Panc1 (cell line): Measurements from ENCODE around the gene ST7L. TPM values are rescaled to one million over a fixed set of nuclear protein-coding genes. Genes with fewer than 3 reads are reported as not detected.
A peak's percentile ranks its signal among the peaks of the same experiment; 100 is the strongest.

Source experiments
- ATAC-seq: fragments of 200-7000 bp; cut with Tn5 transposase; 2 replicates; pipeline ENCODE4 v1.9.1; 2020; ENCODE audit warnings: mild to moderate bottlenecking, moderate library complexity
- BruUV-seq: library from RNA; stranded (reverse); fragments of 400-500 nt; replicated peaks from 2 replicates; lab custom pipeline; 2021; lab: Mats Ljungman, UMichigan
- CTCF ChIA-PET: fragments of 300-600 bp; sonication (Branson Sonifier 250); formaldehyde crosslinking; loops from one replicate; lab custom pipeline; 2022; ENCODE audit warnings: antibody characterized with exemption; lab: Charles Lee
- POLR2A ChIA-PET: fragments of 300-600 bp; sonication (Branson Sonifier 250); formaldehyde crosslinking; loops from one replicate; lab custom pipeline; 2022; ENCODE audit warnings: antibody characterized with exemption; lab: Charles Lee
- DNase-seq: peaks from one replicate; pipeline ENCODE4 v3.0.0-alpha.2; 2010; ENCODE audit warnings: low read depth, low spot score
- H3K27ac ChIP-seq: 2 replicates; pipeline ENCODE4 v1.5.1; 2011; ENCODE audit warnings: mild to moderate bottlenecking, low read length, inconsistent platforms
- H3K27me3 ChIP-seq: fragments of 200-500 bp; sonication (Bioruptor generic); 2 replicates; pipeline ENCODE4 v1.6.0; 2014; ENCODE audit warnings: low read length, inconsistent platforms; ENCODE audit not compliant: control insufficient read depth, insufficient read depth
- H3K36me3 ChIP-seq: fragments of 200-500 bp; sonication (Bioruptor generic); 2 replicates; pipeline ENCODE4 v1.5.1; 2014; ENCODE audit warnings: inconsistent platforms, mild to moderate bottlenecking, low read length, moderate library complexity; ENCODE audit not compliant: control insufficient read depth, insufficient read depth
- H3K4me1 ChIP-seq: 2 replicates; pipeline ENCODE4 v1.5.1; 2011; ENCODE audit warnings: inconsistent platforms, mild to moderate bottlenecking, low read length, moderate library complexity; ENCODE audit not compliant: control insufficient read depth, insufficient read depth
- H3K4me3 ChIP-seq, 2 experiments: 2 replicates each; pipeline ENCODE4 v1.5.1; 2011 to 2012; ENCODE audit warnings: low read depth in 2 of 2, low read length in 2 of 2, mild to moderate bottlenecking in 2 of 2, inconsistent platforms in 1 of 2, moderate library complexity in 1 of 2
- H3K9me3 ChIP-seq: fragments of 200-500 bp; sonication (Bioruptor generic); 2 replicates; pipeline ENCODE4 v1.5.1; 2014; ENCODE audit warnings: low read depth, mild to moderate bottlenecking, inconsistent platforms, low read length, moderate library complexity; ENCODE audit not compliant: control insufficient read depth, insufficient read depth
- POLR2AphosphoS5 ChIP-seq: IDR thresholded peaks from 2 replicates; pipeline ENCODE4 v1.6.1; 2012; ENCODE audit warnings: mild to moderate bottlenecking, low read depth, low read length, moderate library complexity
- SIN3A ChIP-seq: IDR thresholded peaks from 2 replicates; pipeline ENCODE4 v1.6.1; 2012; ENCODE audit warnings: low read depth, mild to moderate bottlenecking, low read length, moderate library complexity, borderline replicate concordance; ENCODE audit not compliant: insufficient read depth
- TCF7L2 ChIP-seq: IDR thresholded peaks from 2 replicates; pipeline ENCODE4 v1.6.1; 2011; ENCODE audit warnings: mild to moderate bottlenecking, low read depth, low read length, inconsistent platforms
- in situ Hi-C: cut with HindIII; loops from 2 replicates; pipeline ENCODE4 v1.10.0; 2016; ENCODE audit warnings: low sequenced_read_pairs, low pct_unique_long_range_greater_than_20kb
- intact Hi-C: fragments of 100-400 bp; cut with micrococcal nuclease; formaldehyde crosslinking; loops from one replicate; pipeline ENCODE4 v1.10.0; 2022; ENCODE audit not compliant: unreplicated experiment
- total RNA-seq: library from RNA; stranded (reverse); gene quantifications from one replicate; pipeline ENCODE4 v1.2.1, GENCODE V29; 2021; ENCODE audit not compliant: unreplicated experiment
- TF ChIP-seq, protein P1 (sequence below), 2 experiments: IDR thresholded peaks; 2 replicates each; pipeline ENCODE4 v1.6.1; 2011 to 2012; ENCODE audit warnings: low read depth in 2 of 2, control low read depth in 1 of 2, low read length in 1 of 2, mild to moderate bottlenecking in 1 of 2, moderate library complexity in 1 of 2; ENCODE audit not compliant: insufficient read depth in 1 of 2
- TF ChIP-seq, protein P2 (sequence below): fragments of 450-650 bp; IDR thresholded peaks from 2 replicates; pipeline ENCODE4 v1.5.1; 2017; ENCODE audit warnings: mild to moderate bottlenecking

The ST7L gene
- total RNA-seq, 1 experiment from 2014 or later = 13.4 TPM

DNA sequence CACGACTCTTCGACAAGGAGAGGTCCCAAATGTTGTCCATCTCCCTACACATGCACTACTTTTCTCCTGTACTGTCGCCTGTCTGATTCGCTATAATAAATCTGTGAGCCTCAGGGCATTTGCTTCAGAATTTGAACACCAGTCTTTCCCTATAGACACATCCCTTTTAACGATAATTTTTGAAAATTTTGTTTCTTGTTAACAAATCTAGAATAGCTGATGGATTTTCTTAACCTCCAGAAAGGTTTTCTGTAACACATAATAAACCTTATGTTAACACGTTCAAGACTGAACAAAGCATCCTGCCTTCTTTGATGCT is 1.4 kb upstream of the ST7L start:
- no peak for ATAC-seq
- in situ Hi-C loops = no loop called here
- Histone ChIP-seq H3K27ac (peak overlapping the region; percentile 99), H3K27me3 (no peaks in the 10 kb centered on the region), H3K36me3 (peaks cover 14% of the 10 kb centered on the region), H3K9me3 (no peaks in the 10 kb centered on the region), H3K4me1 (peaks cover 12% of the 10 kb centered on the region), H3K4me3 (peak overlapping the region; percentile 96 to 97)
- ChIA-PET POLR2A (no interaction called here), CTCF (no interaction called here)
- intact Hi-C loops = no loop called here
- DNase-seq = no peak
- no peak for TF ChIP-seq TCF7L2
- no peak for TF ChIP-seq SIN3A
- TF ChIP-seq, protein P1, sequence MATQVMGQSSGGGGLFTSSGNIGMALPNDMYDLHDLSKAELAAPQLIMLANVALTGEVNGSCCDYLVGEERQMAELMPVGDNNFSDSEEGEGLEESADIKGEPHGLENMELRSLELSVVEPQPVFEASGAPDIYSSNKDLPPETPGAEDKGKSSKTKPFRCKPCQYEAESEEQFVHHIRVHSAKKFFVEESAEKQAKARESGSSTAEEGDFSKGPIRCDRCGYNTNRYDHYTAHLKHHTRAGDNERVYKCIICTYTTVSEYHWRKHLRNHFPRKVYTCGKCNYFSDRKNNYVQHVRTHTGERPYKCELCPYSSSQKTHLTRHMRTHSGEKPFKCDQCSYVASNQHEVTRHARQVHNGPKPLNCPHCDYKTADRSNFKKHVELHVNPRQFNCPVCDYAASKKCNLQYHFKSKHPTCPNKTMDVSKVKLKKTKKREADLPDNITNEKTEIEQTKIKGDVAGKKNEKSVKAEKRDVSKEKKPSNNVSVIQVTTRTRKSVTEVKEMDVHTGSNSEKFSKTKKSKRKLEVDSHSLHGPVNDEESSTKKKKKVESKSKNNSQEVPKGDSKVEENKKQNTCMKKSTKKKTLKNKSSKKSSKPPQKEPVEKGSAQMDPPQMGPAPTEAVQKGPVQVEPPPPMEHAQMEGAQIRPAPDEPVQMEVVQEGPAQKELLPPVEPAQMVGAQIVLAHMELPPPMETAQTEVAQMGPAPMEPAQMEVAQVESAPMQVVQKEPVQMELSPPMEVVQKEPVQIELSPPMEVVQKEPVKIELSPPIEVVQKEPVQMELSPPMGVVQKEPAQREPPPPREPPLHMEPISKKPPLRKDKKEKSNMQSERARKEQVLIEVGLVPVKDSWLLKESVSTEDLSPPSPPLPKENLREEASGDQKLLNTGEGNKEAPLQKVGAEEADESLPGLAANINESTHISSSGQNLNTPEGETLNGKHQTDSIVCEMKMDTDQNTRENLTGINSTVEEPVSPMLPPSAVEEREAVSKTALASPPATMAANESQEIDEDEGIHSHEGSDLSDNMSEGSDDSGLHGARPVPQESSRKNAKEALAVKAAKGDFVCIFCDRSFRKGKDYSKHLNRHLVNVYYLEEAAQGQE (IDR thresholded peaks at IDR 0.05; ENCODE audit: insufficient read depth in 1 of 2, low read depth in 2 of 2, low read length in 1 of 2) = no peak
- TF ChIP-seq, protein P2, sequence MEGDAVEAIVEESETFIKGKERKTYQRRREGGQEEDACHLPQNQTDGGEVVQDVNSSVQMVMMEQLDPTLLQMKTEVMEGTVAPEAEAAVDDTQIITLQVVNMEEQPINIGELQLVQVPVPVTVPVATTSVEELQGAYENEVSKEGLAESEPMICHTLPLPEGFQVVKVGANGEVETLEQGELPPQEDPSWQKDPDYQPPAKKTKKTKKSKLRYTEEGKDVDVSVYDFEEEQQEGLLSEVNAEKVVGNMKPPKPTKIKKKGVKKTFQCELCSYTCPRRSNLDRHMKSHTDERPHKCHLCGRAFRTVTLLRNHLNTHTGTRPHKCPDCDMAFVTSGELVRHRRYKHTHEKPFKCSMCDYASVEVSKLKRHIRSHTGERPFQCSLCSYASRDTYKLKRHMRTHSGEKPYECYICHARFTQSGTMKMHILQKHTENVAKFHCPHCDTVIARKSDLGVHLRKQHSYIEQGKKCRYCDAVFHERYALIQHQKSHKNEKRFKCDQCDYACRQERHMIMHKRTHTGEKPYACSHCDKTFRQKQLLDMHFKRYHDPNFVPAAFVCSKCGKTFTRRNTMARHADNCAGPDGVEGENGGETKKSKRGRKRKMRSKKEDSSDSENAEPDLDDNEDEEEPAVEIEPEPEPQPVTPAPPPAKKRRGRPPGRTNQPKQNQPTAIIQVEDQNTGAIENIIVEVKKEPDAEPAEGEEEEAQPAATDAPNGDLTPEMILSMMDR = no peak
- TF ChIP-seq POLR2AphosphoS5 = no peak
- BruUV-seq = no TSS peak

DNA sequence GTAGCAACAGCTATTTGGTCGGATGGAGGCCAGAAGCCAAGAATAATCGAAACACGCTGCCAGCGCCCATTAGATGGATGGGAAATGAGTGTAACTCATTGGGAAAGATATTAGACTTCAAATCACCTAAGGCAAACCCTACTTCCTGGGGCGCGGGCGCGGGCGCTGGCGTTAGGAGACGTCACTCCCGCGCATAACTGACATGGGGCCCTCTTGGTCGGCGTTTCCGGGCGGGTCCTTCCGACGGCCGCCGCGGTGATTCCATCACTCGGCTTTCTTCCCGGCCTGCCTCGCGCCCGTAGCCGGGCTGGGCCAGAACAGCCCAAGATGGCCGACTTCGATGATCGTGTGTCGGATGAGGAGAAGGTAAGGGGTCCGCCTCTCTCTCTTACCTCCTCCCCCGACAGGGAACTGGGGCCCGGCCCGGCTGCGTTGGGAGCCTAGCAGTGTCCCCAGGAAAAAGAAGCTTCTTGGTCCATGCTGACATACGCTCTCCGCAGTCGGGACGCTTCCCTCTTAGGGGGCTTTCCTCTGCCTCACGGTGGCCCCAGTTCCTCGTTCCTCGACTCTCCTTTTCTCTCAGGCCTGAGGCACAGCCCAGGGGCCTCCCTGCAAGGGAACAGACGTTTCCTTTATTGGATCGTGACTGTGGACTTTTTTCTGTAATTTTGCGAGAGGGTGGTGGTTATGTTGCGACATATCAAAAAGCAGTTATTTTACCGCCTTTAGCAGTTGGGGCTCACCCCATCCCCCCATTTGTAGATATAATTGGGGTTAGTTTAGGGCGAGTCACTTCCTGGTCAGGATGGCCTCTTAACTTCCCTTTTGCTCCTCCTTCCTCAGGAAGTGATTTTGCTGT is 806 bp upstream of the ST7L start, which contains the start of gene CAPZA1:
CAPZA1 (plus strand) TSS at position 315 of the 859 bp plus-strand sequence; CDS start at position 328, 13 bp downstream.
- ChIA-PET POLR2A (no interaction called here), CTCF (no interaction called here)
- H3K27ac ChIP-seq = peak within 1 kb of the TSS; percentile 99
- TF ChIP-seq POLR2AphosphoS5 (peak; percentile 83), TCF7L2 (no peak), SIN3A (0 out of 2 replicates have a peak, but pooled peaks have one; percentile 58)
- TF ChIP-seq, protein P1 (IDR thresholded peaks at IDR 0.05; ENCODE audit: insufficient read depth in 1 of 2, low read depth in 2 of 2, low read length in 1 of 2) = no peak
- no peaks in the 10 kb centered on the region for H3K27me3 ChIP-seq
- peaks cover 14% of the 10 kb centered on the region for H3K36me3 ChIP-seq
- in situ Hi-C loops = no loop called here
- BruUV-seq = no TSS peak
- peak within 1 kb of the TSS; percentile 96 to 97 for H3K4me3 ChIP-seq
- DNase-seq (no peak), ATAC-seq (peak; percentile 97)
- H3K4me1 ChIP-seq = peaks cover 9% of the 10 kb centered on the region; the same call in 1 of the 2 replicates
- H3K9me3 ChIP-seq = no peaks in the 10 kb centered on the region
- intact Hi-C loops = loop anchor here (10.0 kb wide), 1 partner anchor 115 kb away; the partner anchor contains the start of gene WNT2B
